BLaER1 (cell line): ENCODE measurements around the gene FBXO38.

Source experiments
- H3K27ac ChIP-seq: shearing (Covaris generic); formaldehyde crosslinking; 2 replicates; pipeline ENCODE4 v1.8.1; 2022
- H3K27me3 ChIP-seq: shearing (Covaris generic); formaldehyde crosslinking; 2 replicates; pipeline ENCODE4 v1.8.1; 2022
- H3K36me3 ChIP-seq: shearing (Covaris generic); formaldehyde crosslinking; 2 replicates; pipeline ENCODE4 v1.8.1; 2022
- H3K4me1 ChIP-seq: shearing (Covaris generic); formaldehyde crosslinking; 2 replicates; pipeline ENCODE4 v1.8.1; 2022
- H3K4me2 ChIP-seq: shearing (Covaris generic); formaldehyde crosslinking; 2 replicates; pipeline ENCODE4 v1.8.1; 2022
- H3K4me3 ChIP-seq: shearing (Covaris generic); formaldehyde crosslinking; 2 replicates; pipeline ENCODE4 v1.8.1; 2022
- H3K9ac ChIP-seq: shearing (Covaris generic); formaldehyde crosslinking; 2 replicates; pipeline ENCODE4 v1.8.1; 2022
- H3K9me3 ChIP-seq: shearing (Covaris generic); formaldehyde crosslinking; 2 replicates; pipeline ENCODE4 v1.8.1; 2022
- H4K20me1 ChIP-seq: shearing (Covaris generic); formaldehyde crosslinking; 2 replicates; pipeline ENCODE4 v1.8.1; 2022
- Cebpa-rat ChIP-seq: shearing (Covaris generic); IDR thresholded peaks from 2 replicates; pipeline ENCODE4 v1.8.1; 2022

The FBXO38 gene

GRCh38 chr5:148469501-148469935, 85.8 kb downstream of the FBXO38 start:
- Histone ChIP-seq H4K20me1 (no peaks in the 10 kb centered on the region), H3K9ac (no peak overlapping the region), H3K27ac (no peak overlapping the region), H3K4me2 (no peak overlapping the region), H3K4me1 (no peaks in the 10 kb centered on the region), H3K9me3 (no peaks in the 10 kb centered on the region), H3K4me3 (no peak overlapping the region), H3K36me3 (no peaks in the 10 kb centered on the region), H3K27me3 (no peaks in the 10 kb centered on the region)
- TF ChIP-seq Cebpa-rat, result no peak

GRCh38 chr5:148471379-148471778, 87.6 kb downstream of the FBXO38 start:
- no peaks in the 10 kb centered on the region for H3K4me1 ChIP-seq
- H3K36me3 ChIP-seq, result no peaks in the 10 kb centered on the region
- H3K4me3 ChIP-seq, result no peak overlapping the region
- H3K4me2 ChIP-seq, result no peak overlapping the region
- H3K9ac ChIP-seq, result no peak overlapping the region
- no peak overlapping the region for H3K27ac ChIP-seq
- TF ChIP-seq Cebpa-rat, result no peak
- no peaks in the 10 kb centered on the region for H4K20me1 ChIP-seq
- no peaks in the 10 kb centered on the region for H3K27me3 ChIP-seq
- H3K9me3 ChIP-seq, result no peaks in the 10 kb centered on the region

GRCh38 chr5:148474025-148474511, 90.3 kb downstream of the FBXO38 start:
- Histone ChIP-seq H3K27ac (no peak overlapping the region), H3K9me3 (no peaks in the 10 kb centered on the region), H3K4me1 (no peaks in the 10 kb centered on the region), H3K4me3 (no peak overlapping the region), H3K27me3 (no peaks in the 10 kb centered on the region), H3K36me3 (no peaks in the 10 kb centered on the region), H3K4me2 (no peak overlapping the region), H3K9ac (no peak overlapping the region), H4K20me1 (no peaks in the 10 kb centered on the region)
- TF ChIP-seq Cebpa-rat, result no peak

- Histone ChIP-seq H3K27ac (no peak overlapping the region), H3K4me3 (no peak overlapping the region), H3K4me1 (no peaks in the 10 kb centered on the region), H4K20me1 (no peaks in the 10 kb centered on the region), H3K36me3 (no peaks in the 10 kb centered on the region), H3K4me2 (no peak overlapping the region), H3K27me3 (no peaks in the 10 kb centered on the region), H3K9me3 (no peaks in the 10 kb centered on the region), H3K9ac (no peak overlapping the region)
- TF ChIP-seq Cebpa-rat, result no peak
Measured at GRCh38 chr5:148476302-148476701, 92.5 kb downstream of the FBXO38 start.

- Histone ChIP-seq H3K4me2 (no peak overlapping the region), H4K20me1 (no peaks in the 10 kb centered on the region), H3K4me1 (no peaks in the 10 kb centered on the region), H3K9ac (no peak overlapping the region), H3K27ac (no peak overlapping the region), H3K4me3 (no peak overlapping the region), H3K9me3 (no peaks in the 10 kb centered on the region), H3K27me3 (no peaks in the 10 kb centered on the region), H3K36me3 (no peaks in the 10 kb centered on the region)
- TF ChIP-seq Cebpa-rat, result no peak
Measured at GRCh38 chr5:148477429-148477828, 93.7 kb downstream of the FBXO38 start.

- Histone ChIP-seq H3K9me3 (no peaks in the 10 kb centered on the region), H3K9ac (no peak overlapping the region), H3K4me1 (no peaks in the 10 kb centered on the region), H3K27ac (no peak overlapping the region), H4K20me1 (no peaks in the 10 kb centered on the region), H3K27me3 (no peaks in the 10 kb centered on the region), H3K4me2 (no peak overlapping the region), H3K36me3 (no peaks in the 10 kb centered on the region), H3K4me3 (no peak overlapping the region)
- TF ChIP-seq Cebpa-rat, result no peak
Measured at GRCh38 chr5:148482196-148482595, 98.4 kb downstream of the FBXO38 start.

GRCh38 chr5:148482697-148483462, 99.1 kb downstream of the FBXO38 start:
- no peaks in the 10 kb centered on the region for H4K20me1 ChIP-seq
- no peak overlapping the region for H3K4me3 ChIP-seq
- no peak overlapping the region for H3K4me2 ChIP-seq
- H3K9ac ChIP-seq, result no peak overlapping the region
- H3K27ac ChIP-seq, result no peak overlapping the region
- no peaks in the 10 kb centered on the region for H3K4me1 ChIP-seq
- H3K27me3 ChIP-seq, result no peaks in the 10 kb centered on the region
- no peaks in the 10 kb centered on the region for H3K9me3 ChIP-seq
- TF ChIP-seq Cebpa-rat, result no peak
- no peaks in the 10 kb centered on the region for H3K36me3 ChIP-seq

- no peaks in the 10 kb centered on the region for H4K20me1 ChIP-seq
- no peak overlapping the region for H3K4me3 ChIP-seq
- no peaks in the 10 kb centered on the region for H3K27me3 ChIP-seq
- no peak for TF ChIP-seq Cebpa-rat
- H3K9me3 ChIP-seq, result no peaks in the 10 kb centered on the region
- no peak overlapping the region for H3K9ac ChIP-seq
- no peak overlapping the region for H3K27ac ChIP-seq
- no peak overlapping the region for H3K4me2 ChIP-seq
- no peaks in the 10 kb centered on the region for H3K4me1 ChIP-seq
- H3K36me3 ChIP-seq, result no peaks in the 10 kb centered on the region
Measured at GRCh38 chr5:148483750-148484149, 100.0 kb downstream of the FBXO38 start.

GRCh38 chr5:148484651-148485050, 100.9 kb downstream of the FBXO38 start:
- no peaks in the 10 kb centered on the region for H3K4me1 ChIP-seq
- H4K20me1 ChIP-seq, result no peaks in the 10 kb centered on the region
- no peak overlapping the region for H3K4me3 ChIP-seq
- no peak overlapping the region for H3K4me2 ChIP-seq
- H3K27me3 ChIP-seq, result no peaks in the 10 kb centered on the region
- no peak for TF ChIP-seq Cebpa-rat
- no peaks in the 10 kb centered on the region for H3K9me3 ChIP-seq
- H3K27ac ChIP-seq, result no peak overlapping the region
- no peaks in the 10 kb centered on the region for H3K36me3 ChIP-seq
- H3K9ac ChIP-seq, result no peak overlapping the region

GRCh38 chr5:148486456-148486855, 102.7 kb downstream of the FBXO38 start:
- no peaks in the 10 kb centered on the region for H4K20me1 ChIP-seq
- TF ChIP-seq Cebpa-rat, result no peak
- H3K9ac ChIP-seq, result no peak overlapping the region
- no peaks in the 10 kb centered on the region for H3K9me3 ChIP-seq
- H3K27me3 ChIP-seq, result no peaks in the 10 kb centered on the region
- no peak overlapping the region for H3K27ac ChIP-seq
- no peaks in the 10 kb centered on the region for H3K36me3 ChIP-seq
- no peak overlapping the region for H3K4me2 ChIP-seq
- no peak overlapping the region for H3K4me3 ChIP-seq
- no peaks in the 10 kb centered on the region for H3K4me1 ChIP-seq

GRCh38 chr5:148488757-148489156, 105.0 kb downstream of the FBXO38 start:
- Histone ChIP-seq H3K9me3 (no peaks in the 10 kb centered on the region), H3K9ac (no peak overlapping the region), H3K36me3 (no peaks in the 10 kb centered on the region), H3K4me1 (no peaks in the 10 kb centered on the region), H3K27me3 (no peaks in the 10 kb centered on the region), H3K4me2 (no peak overlapping the region), H3K27ac (no peak overlapping the region), H3K4me3 (no peak overlapping the region), H4K20me1 (no peaks in the 10 kb centered on the region)
- TF ChIP-seq Cebpa-rat, result no peak
